ENCODE data around the gene C9orf153.

Gene C9orf153

DNA sequence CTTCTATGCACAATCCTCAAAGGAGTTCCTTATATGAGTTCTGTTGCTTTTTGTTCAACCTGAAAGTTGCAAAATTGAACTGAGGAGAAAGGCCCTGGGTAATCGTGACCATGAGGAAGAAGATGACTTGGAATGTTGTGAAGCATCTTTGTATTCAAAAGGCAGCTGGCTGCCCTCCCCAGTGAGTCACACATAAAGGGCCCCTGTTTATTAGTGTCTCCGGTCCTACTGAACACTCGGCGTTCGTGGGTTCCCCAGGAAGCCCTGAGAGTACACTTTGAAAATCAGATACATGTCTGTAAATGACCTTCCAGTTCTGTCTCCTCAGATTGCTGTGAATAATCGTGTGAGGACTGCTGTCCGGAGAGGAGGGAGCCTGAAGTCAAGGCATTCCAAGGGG is 73.6 kb downstream of the C9orf153 start:
- no peak for DNase-seq

DNA sequence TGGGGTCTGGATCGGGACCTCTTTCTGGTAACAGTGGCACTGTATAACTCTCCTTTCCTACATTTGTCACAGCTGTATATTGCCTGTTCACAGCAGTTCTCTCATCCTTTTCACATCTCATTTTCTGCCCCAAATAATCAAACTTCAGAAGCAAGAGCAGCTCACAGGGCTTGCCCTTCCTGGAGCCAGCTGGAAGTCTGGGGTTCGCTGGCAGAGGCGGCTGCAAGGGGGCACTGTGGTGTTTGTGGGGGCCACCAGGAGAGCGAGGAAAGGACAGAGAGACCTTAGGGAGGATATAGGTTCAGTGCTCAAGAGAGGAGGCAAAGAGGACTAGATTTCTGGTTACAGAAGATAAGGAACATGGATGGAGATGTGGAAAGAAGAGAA is 75.3 kb downstream of the C9orf153 start:
- no peak for DNase-seq

DNA sequence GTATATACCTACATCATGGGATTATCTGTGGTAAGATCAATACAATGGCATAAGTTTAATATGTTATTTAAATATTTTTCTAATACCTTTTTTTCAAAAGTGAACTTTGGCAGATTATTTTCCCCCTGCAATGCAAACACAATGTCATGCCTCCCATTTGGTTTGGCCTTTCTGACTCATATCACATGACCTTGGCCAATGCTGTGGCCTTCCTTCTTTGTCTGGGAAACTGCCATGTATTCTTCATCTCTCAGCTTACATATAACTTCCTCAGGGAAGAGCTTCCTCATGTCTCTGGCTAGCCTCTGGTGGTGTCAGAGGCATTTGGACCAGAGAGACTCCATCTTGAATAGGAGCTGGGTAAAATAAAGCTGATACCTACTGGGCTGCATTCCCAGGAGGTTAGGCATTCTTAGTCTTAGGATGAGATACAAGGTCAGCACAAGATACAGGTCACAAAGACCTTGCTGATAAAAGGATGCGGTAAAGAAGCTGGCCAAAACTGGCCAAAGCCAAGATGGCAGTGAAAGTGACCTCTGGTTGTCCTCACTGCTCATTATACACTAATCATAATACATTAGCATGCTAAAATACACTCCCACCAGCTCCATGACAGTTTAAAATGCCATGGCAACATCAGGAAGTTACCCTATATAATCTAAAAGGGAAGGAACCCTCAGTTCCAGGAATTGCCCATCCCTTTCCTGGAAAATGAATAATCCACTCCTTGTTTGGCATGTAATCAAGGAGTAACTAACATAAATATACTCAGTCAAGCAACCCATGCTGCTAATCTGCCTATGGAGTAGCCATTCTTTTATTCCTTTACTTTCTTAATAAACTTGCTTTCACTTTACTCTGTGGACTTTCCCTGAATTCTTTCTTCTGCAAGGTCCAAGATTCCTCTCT is 76.0 kb downstream of the C9orf153 start:
- no peak for DNase-seq

DNA sequence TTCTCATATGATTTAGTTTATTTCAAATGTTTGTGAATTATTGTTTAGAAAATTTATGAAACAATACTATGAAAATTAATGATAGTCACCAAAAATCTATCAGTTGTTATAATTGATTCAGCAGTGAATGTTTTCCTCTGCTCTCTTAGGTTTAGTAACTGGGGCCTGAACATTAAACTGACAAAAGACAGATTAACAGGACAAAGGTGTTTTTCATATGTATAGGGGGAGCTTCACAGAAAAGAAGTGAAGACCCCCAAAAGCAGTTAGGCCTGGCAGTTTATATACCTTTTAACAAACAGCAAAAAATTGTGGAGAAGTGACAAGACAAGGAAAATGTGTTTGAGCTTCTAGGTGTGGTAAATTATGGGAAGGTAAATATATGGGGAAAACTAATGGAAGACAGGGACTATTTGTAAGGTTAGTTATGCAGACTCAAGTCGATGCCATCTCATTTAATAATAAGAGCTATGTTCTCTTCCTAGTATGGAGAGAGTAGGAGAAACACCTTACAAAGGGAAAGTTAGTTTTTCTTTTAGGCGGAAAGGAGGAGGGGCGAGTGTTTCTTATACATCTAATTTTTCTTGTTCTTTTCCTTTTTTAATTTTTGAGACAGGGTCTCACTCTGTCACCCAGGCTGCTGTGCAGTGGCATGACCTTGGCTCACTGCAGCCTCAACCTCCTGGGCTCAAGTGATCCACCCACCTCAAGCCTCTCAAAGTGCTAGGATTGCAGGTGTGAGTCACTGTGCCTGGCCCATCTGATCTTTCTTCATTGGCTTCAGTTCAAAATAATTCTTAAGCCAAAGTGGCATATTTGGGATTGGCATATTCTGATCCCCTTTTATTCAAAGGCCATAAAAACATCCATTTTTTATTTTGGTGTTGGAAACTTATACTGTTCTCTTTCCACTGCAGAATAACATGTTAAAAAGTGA is 77.8 kb downstream of the C9orf153 start:
- DNase-seq = no peak

DNA sequence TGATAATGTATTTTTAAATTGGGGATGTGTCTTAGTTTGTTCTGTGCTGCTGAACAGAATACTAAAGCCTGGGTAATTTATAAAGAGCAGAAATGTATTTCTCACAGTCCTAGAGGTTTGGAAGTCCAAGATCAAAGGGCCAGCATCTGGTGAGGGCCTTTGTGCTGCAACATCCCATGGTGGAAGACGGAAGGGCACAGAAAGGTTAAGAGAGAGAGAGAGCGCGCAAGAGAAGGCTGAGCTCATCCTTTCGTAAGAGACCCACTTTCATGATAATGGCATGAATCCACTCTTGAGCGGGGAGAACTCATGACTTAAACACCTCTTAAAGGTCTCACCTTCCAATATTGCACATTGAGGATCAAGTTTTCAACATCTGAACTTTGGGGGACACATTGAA is 81.0 kb downstream of the C9orf153 start:
- no peak for DNase-seq

DNA sequence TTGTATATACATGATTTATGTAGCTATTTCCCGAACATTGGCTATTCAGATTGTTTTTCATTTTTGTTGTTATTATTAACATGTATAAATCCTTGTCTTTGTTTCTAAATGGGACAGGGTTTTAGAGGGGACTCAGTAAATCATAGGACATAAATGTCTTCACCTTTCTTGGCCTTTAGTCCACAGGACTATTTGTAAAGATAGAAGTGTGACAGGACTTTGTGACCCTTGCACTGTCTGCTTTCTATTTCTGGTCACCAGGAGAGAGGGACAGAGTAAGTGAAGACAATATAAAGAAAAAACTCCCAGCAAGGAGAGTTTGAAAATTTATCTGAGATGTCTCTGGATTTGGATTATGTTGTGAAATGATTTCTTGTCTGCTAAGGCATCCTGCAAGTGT is 81.5 kb downstream of the C9orf153 start:
- DNase-seq = no peak

DNA sequence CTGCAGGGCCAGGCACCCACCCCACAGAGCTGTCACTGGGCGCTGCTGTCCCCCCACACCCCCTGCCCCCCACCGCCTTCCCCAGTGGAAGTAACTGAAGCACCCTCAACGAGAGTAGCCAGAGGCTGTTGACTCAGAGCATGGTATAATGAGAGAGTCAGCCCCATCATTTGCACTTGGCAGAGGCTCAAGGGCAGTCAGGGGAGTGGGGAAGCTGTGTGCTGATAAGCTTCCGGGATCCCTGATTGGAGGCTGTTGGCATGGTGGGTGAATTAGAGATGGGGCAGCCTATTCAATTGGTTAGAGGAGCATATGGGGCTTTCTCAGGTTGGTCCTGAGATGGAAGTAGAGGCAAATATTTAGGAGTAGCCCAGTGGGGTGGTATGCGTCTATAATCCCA is 83.0 kb downstream of the C9orf153 start:
- DNase-seq = no peak

DNA sequence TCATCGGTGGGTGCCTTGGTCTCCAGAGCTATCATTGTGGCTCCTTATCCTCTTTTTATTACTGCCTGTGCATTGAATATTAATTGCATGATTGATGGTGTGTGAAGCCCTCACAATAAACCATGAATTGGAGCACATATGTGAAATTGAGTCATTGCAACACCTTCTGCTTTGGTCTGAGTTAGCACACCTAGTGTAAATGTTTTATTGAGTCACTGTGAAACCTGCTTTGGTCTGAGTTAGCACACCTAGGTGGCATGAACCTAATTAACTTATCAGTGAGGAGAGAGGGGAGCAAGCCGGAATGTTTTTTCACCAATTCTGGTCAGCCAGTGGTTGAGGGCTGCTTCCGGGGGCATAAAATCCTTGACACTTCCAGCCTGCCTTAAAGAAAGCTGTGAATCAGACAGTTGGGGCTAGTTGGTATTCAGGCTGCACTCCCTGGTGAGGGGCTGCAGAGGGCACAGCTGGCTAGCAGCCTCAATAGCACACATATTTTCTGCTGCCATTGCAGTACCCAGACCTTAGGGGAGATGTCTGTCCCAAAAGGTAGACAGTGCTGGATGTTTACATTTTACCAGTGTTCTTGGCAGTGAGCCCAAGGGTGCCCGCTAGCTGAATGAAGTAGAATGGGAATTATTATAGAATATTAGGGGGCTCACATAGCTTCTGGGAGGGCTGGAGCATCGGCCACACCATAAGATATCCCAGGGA is 83.6 kb downstream of the C9orf153 start:
- DNase-seq = no peak

DNA sequence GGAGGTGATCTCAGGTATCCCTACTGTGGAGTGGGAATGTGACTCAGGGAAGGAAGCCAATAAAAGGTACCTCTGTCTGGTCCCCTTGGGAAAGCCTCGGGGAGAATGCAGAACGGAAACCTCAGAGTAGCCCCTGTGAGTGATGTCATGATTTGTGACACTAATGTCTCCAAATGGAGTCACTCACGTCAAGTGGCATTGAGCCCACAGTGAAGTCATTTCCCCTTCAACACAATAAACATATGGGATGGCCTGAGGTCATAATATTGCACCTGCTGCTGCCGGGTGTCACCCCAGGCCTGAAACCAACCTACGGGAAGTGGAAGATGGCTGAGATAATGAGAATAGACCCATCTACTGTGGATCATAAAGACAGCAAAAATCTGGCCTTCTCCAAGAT is 84.2 kb downstream of the C9orf153 start:
- DNase-seq = no peak
